H1 (cell line): ENCODE data around the gene HFE. TPM values are rescaled to one million over a fixed set of nuclear protein-coding genes. Genes with fewer than 3 reads are reported as not detected.

ENCODE experiments used
- CEBPB ChIP-seq: IDR thresholded peaks from 2 replicates; pipeline ENCODE4 v1.6.1; 2012; ENCODE audit warnings: low read depth, low read length
- CREB1 ChIP-seq: IDR thresholded peaks from 2 replicates; pipeline ENCODE4 v1.6.1; 2012; ENCODE audit warnings: inconsistent platforms
- EZH2 ChIP-seq: fragments of 200-600 bp; sonication (generic); IDR thresholded peaks from 2 replicates; pipeline ENCODE4 v1.7.1; 2012; ENCODE audit warnings: low read depth, mild to moderate bottlenecking, moderate library complexity, low read length, inconsistent platforms; ENCODE audit not compliant: severe bottlenecking
- GABPA ChIP-seq: IDR thresholded peaks from 2 replicates; pipeline ENCODE4 v1.6.1; 2011; ENCODE audit warnings: mild to moderate bottlenecking, low read length, moderate library complexity, borderline replicate concordance; ENCODE audit not compliant: insufficient read depth
- JUN ChIP-seq: IDR thresholded peaks from 2 replicates; pipeline ENCODE4 v1.6.1; 2011; ENCODE audit warnings: low read depth, mild to moderate bottlenecking, improper control_type of control experiment, low read length
- JUND ChIP-seq: IDR thresholded peaks from 2 replicates; pipeline ENCODE4 v1.6.1; 2011; ENCODE audit warnings: mild to moderate bottlenecking, improper control_type of control experiment, low read length
- KDM1A ChIP-seq: fragments of 200-600, 300-600 bp; sonication (generic); IDR thresholded peaks from 2 replicates; pipeline ENCODE4 v1.7.1; 2016; ENCODE audit warnings: mild to moderate bottlenecking, low read length, borderline replicate concordance
- MAFK ChIP-seq: IDR thresholded peaks from 2 replicates; pipeline ENCODE4 v1.6.1; 2012; ENCODE audit warnings: low read depth, mild to moderate bottlenecking, improper control_type of control experiment, low read length
- NANOG ChIP-seq: IDR thresholded peaks from 2 replicates; pipeline ENCODE4 v1.6.1; 2011; ENCODE audit warnings: low read length, low read depth, mild to moderate bottlenecking, inconsistent platforms; ENCODE audit not compliant: insufficient read depth, poor library complexity, severe bottlenecking
- PHF8 ChIP-seq: fragments of 200-600 bp; sonication (generic); conservative IDR thresholded peaks from 2 replicates; pipeline ENCODE4 v1.7.1; 2012; ENCODE audit warnings: low read depth, mild to moderate bottlenecking, inconsistent platforms, low read length, moderate library complexity
- POLR2A ChIP-seq, 2 experiments: IDR thresholded peaks; 1 replicate in 1 of 2; 2 replicates in 1 of 2; pipeline ENCODE4 v1.6.1; 2011; ENCODE audit warnings: low read depth in 2 of 2, low read length in 2 of 2, mild to moderate bottlenecking in 2 of 2; ENCODE audit errors: control extremely low read depth in 1 of 2
- POLR2AphosphoS5 ChIP-seq: IDR thresholded peaks from 2 replicates; pipeline ENCODE4 v1.6.1; 2011; ENCODE audit warnings: low read depth, low read length
- POU5F1 ChIP-seq: IDR thresholded peaks from 2 replicates; pipeline ENCODE4 v1.6.1; 2011; ENCODE audit warnings: low read depth, mild to moderate bottlenecking, low read length, moderate library complexity
- RAD21 ChIP-seq, 2 experiments: IDR thresholded peaks in 1 of 2; conservative IDR thresholded peaks in 1 of 2; 2 replicates each; pipeline ENCODE4 v1.6.1; 2011; ENCODE audit warnings: low read depth in 2 of 2, low read length in 2 of 2, improper control_type of control experiment in 1 of 2, inconsistent platforms in 1 of 2, mild to moderate bottlenecking in 1 of 2, moderate library complexity in 1 of 2
- RFX5 ChIP-seq: IDR thresholded peaks from 2 replicates; pipeline ENCODE4 v1.6.1; 2011; ENCODE audit warnings: low read depth, low read length, improper control_type of control experiment, borderline replicate concordance
- RXRA ChIP-seq: IDR thresholded peaks from 2 replicates; pipeline ENCODE4 v1.6.1; 2011; ENCODE audit warnings: low read depth, mild to moderate bottlenecking, low read length, moderate library complexity; ENCODE audit not compliant: insufficient read depth
- SIN3A ChIP-seq, 2 experiments: IDR thresholded peaks in 1 of 2; conservative IDR thresholded peaks in 1 of 2; 2 replicates each; pipeline ENCODE4 v1.6.1; 2011 to 2012; ENCODE audit warnings: low read length in 2 of 2, improper control_type of control experiment in 1 of 2, low read depth in 1 of 2, mild to moderate bottlenecking in 1 of 2
- SIRT6 ChIP-seq: IDR thresholded peaks from one replicate; pipeline ENCODE4 v1.7.1; 2012; ENCODE audit warnings: low read length, inconsistent platforms
- SP2 ChIP-seq: IDR thresholded peaks from 2 replicates; pipeline ENCODE4 v1.6.1; 2012; ENCODE audit warnings: mild to moderate bottlenecking, low read length, inconsistent platforms
- SUZ12 ChIP-seq: fragments of 200-600 bp; sonication (generic); IDR thresholded peaks from 2 replicates; pipeline ENCODE4 v1.6.1; 2012; ENCODE audit warnings: mild to moderate bottlenecking, inconsistent platforms, low read length, moderate library complexity, mixed read lengths
- TAF1 ChIP-seq: IDR thresholded peaks from 2 replicates; pipeline ENCODE4 v1.6.1; 2011; ENCODE audit warnings: mild to moderate bottlenecking, low read depth, low read length
- TAF7 ChIP-seq: optimal IDR thresholded peaks from 2 replicates; pipeline ENCODE3; 2011; ENCODE audit warnings: low read depth, mild to moderate bottlenecking, inconsistent platforms, low read length, moderate library complexity, borderline replicate concordance
- YY1 ChIP-seq: IDR thresholded peaks from 2 replicates; pipeline ENCODE4 v1.6.1; 2011; ENCODE audit warnings: low read depth, mild to moderate bottlenecking, low read length
- polyA plus RNA-seq, 7 experiments: library from polyadenylated mRNA; depleted of rRNA in 3 of 7; stranded (reverse) in 5 of 7; unstranded in 2 of 7; fragments of >200 nt in 5 of 7; fragments of 200-250 nt in 2 of 7; gene quantifications; 1 replicate in 5 of 7; 2 replicates in 1 of 7; 4 replicates in 1 of 7; pipeline versions ENCODE4 v1.2.1 to v1.2.3, GENCODE V29; 2011 to 2013; ENCODE audit warnings: missing spikeins in 2 of 7, mixed read lengths in 2 of 7
- total RNA-seq: library from RNA; stranded (reverse); fragmentation: NEBNext Ultra II Directional; extraction: Animal tissue kit (Norgen Biotek cat#: 25700); gene quantifications from 2 replicates; pipeline ENCODE4 v1.2.1, GENCODE V29; 2021
- TF ChIP-seq, protein P1 (sequence below): IDR thresholded peaks from 2 replicates; pipeline ENCODE4 v1.6.1; 2011; ENCODE audit warnings: low read depth, mild to moderate bottlenecking, low read length; ENCODE audit not compliant: insufficient read depth

HFE gene
- total and polyA plus RNA-seq, 2 of the 8 experiments (the other 6 are each of a cell fraction or from before 2014, with no cell fraction given): 1.6 to 2.0 TPM

DNA sequence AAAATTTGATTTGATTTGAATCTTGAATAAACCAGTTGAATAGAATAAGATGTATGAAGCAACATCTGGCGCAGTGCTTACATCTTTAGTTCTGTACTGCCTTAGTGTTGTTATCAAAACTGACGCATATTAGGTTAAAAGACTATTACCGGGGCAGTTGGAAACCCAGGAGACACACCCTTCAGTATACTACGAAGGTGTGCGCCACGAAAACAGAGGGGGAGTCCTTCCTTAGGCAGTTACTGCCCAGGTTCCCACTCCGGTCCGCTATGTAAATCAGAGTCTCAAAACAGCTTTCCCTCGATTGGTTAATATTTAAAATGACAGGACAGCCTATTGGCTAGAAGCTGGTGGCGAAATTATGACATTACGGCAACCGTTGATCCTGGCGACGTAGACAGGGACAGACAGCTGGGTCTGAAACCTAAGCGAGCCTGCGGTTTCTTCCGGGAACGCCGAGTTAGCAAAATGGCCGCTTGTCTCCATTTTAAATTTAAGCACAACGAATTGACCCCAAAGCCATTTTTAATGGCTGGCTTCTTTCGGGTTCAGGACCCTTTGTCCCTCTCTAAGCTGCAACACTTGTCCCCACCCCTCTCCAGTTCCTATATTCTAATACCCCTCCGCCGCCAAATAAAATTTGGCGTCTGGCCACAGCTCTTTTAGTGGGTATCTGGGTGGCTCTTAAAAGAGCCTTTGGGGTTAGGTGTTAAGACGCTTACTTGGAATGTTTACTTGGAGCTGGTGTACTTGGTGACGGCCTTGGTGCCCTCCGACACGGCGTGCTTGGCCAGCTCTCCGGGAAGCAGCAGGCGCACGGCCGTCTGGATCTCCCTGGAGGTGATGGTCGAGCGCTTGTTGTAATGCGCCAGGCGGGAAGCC is 35.8 kb downstream of the HFE start (continued):
- no peak for TF ChIP-seq JUND
- TF ChIP-seq SIRT6: peak; percentile 49
- peak; percentile 96 to 98 for TF ChIP-seq SIN3A (conservative IDR thresholded peaks at IDR 0.05 in 1 of 2, IDR thresholded peaks at IDR 0.05 in 1 of 2; ENCODE audit: low read depth in 1 of 2, low read length in 2 of 2)
- TF ChIP-seq PHF8: peak; percentile 24; the same call in 1 of the 2 replicates
- TF ChIP-seq RFX5: no peak
- TF ChIP-seq SP2: peak; percentile 49
- no peak for TF ChIP-seq GABPA
- no peak for TF ChIP-seq NANOG
- peak; percentile 79 for TF ChIP-seq CREB1
- no peak for TF ChIP-seq POU5F1
- TF ChIP-seq TAF1: peak; percentile 85
- TF ChIP-seq EZH2: no peak
- TF ChIP-seq SUZ12: no peak
- no peak for TF ChIP-seq JUN
- TF ChIP-seq RXRA: no peak
- TF ChIP-seq TAF7: no peak
- peak; percentile 96 for TF ChIP-seq YY1
- TF ChIP-seq, protein P1, sequence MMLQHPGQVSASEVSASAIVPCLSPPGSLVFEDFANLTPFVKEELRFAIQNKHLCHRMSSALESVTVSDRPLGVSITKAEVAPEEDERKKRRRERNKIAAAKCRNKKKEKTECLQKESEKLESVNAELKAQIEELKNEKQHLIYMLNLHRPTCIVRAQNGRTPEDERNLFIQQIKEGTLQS: no peak
- no peak for TF ChIP-seq RAD21 (IDR thresholded peaks at IDR 0.05 in 1 of 2, conservative IDR thresholded peaks at IDR 0.05 in 1 of 2; ENCODE audit: low read depth in 2 of 2, low read length in 2 of 2)
- TF ChIP-seq POLR2AphosphoS5: peak; percentile 98
- TF ChIP-seq POLR2A (IDR thresholded peaks at IDR 0.05; ENCODE audit: control extremely low read depth in 1 of 2, low read depth in 2 of 2, low read length in 2 of 2): peak; percentile 96 to 97
- no peak for TF ChIP-seq KDM1A
- TF ChIP-seq MAFK: peak; percentile 58; the same call in 1 of the 2 replicates
- no peak for TF ChIP-seq CEBPB
